A549 treated with CpdA at 1 μM for 4 hours (cell line): Measurements from ENCODE around the gene CEP120. TPM values are rescaled to one million over a fixed set of nuclear protein-coding genes. Genes with fewer than 3 reads are reported as not detected.

Experiments
- total RNA-seq: library from RNA; stranded (reverse); fragments of 200-300 nt; extraction: Qiagen RNA extraction; gene quantifications from 5 replicates; pipeline ENCODE4 v1.2.3, GENCODE V29; 2022; ENCODE audit warnings: low read depth

Gene CEP120
- total RNA-seq, result 8.1 to 15.4 TPM (median 10.3 TPM) in 5 replicates

DNA sequence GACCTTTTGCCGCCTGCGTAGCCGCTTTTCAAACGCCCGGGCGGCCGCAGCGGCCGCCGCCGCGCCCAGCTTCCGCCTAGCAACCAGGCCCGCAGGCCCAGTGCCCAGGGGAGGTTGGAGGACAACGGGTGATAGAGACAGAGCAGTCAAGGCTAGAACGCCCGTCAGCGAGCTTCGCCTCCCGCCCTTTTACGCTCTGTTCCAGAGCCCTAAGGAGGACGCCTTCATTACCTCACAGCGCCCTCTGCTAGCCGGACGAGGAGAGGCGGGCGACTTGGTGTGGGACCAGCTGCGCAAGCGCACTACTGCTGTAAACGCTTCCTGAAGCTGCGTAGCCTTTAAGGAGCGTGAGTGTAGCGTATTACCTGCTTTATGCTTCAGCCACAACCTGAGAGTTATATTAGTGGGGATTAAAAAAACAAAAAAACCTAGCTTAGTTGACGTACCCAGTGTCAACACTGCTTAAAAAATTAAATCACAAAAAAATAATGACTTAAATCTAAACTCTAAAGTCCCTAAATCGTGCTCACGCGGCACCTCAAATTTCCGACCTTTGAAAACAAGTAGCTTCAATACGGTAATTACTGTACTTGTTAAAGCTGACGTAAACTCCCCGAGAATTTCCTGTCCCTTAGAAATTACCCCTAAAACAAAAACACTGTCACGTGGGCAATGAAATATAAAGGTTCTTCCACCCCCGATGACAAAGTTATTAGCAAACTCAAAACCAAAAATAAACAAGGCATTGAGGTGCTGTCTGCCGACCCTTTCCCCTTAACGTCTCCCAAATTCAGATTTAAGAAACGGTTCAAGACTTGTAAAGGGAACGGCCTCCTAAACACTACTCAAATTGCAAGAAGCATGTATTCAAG, at the start of gene CEP120:
CEP120 (minus strand) TSS at position 126 of the 872 bp plus-strand sequence. CDS start 405 bp downstream, outside the sequence.

Other genes with a start within 250 kb of the CEP120 start
- gene CSNK1G3, start 88.8 kb upstream of the CEP120 start, total RNA-seq, result 18.0 to 32.4 TPM (median 23.5 TPM) in 5 replicates